OCI-LY7 (cell line): ENCODE measurements around the gene ALG8. TPM values are rescaled to one million over a fixed set of nuclear protein-coding genes. Genes with fewer than 3 reads are reported as not detected.

Experiments used
- BruUV-seq: library from RNA; stranded (reverse); fragments of 400-500 nt; replicated peaks from 2 replicates; lab custom pipeline; 2021; lab: Mats Ljungman, UMichigan
- CTCF ChIA-PET: fragments of 300-600 bp; sonication (Branson Sonifier 250); formaldehyde crosslinking; loops from one replicate; lab custom pipeline; 2022; ENCODE audit warnings: antibody characterized with exemption; ENCODE audit not compliant: unreplicated experiment; lab: Charles Lee
- POLR2A ChIA-PET: fragments of 300-600 bp; sonication (Branson Sonifier 250); formaldehyde crosslinking; loops from one replicate; lab custom pipeline; 2022; ENCODE audit warnings: antibody characterized with exemption; lab: Charles Lee
- DNase-seq: peaks from one replicate; pipeline ENCODE4 v3.0.0-alpha.2; 2015; ENCODE audit warnings: low spot score
- H2AFZ ChIP-seq: fragments of 200-600 bp; sonication (generic), shearing (Covaris generic); 2 replicates; pipeline ENCODE4 v1.6.1; 2014; ENCODE audit warnings: mild to moderate bottlenecking, antibody characterized with exemption, low read length, moderate library complexity
- H3K27ac ChIP-seq: fragments of 200-600 bp; sonication (generic); 2 replicates; pipeline ENCODE4 v1.5.1; 2014; ENCODE audit warnings: mixed run types, low read depth, mild to moderate bottlenecking, moderate library complexity, low read length, inconsistent platforms; ENCODE audit not compliant: poor library complexity, severe bottlenecking
- H3K36me3 ChIP-seq: fragments of 200-600 bp; sonication (generic); 2 replicates; pipeline ENCODE4 v1.6.1; 2014; ENCODE audit warnings: mild to moderate bottlenecking, antibody characterized with exemption, low read length, moderate library complexity, mixed read lengths; ENCODE audit not compliant: insufficient read depth
- H3K4me1 ChIP-seq: fragments of 200-600 bp; sonication (generic); 2 replicates; pipeline ENCODE4 v1.5.1; 2014; ENCODE audit warnings: mild to moderate bottlenecking, low read length; ENCODE audit not compliant: insufficient read depth, poor library complexity, severe bottlenecking
- H3K4me2 ChIP-seq: fragments of 200-600 bp; sonication (generic); 2 replicates; pipeline ENCODE4 v1.6.1; 2014; ENCODE audit warnings: mild to moderate bottlenecking, low read length
- H3K4me3 ChIP-seq: fragments of 200-600 bp; sonication (generic); 2 replicates; pipeline ENCODE4 v1.5.1; 2014; ENCODE audit warnings: mild to moderate bottlenecking, low read depth, low read length; ENCODE audit not compliant: poor library complexity, severe bottlenecking
- H3K79me2 ChIP-seq: fragments of 200-600 bp; sonication (generic); 2 replicates; pipeline ENCODE4 v1.6.1; 2016; ENCODE audit warnings: low read depth, mild to moderate bottlenecking, low read length, moderate library complexity, mixed read lengths; ENCODE audit not compliant: insufficient read depth
- H3K9me2 ChIP-seq: fragments of 200-600 bp; sonication (generic); 2 replicates; pipeline ENCODE4 v1.6.1; 2016; ENCODE audit warnings: mild to moderate bottlenecking, low read length, mixed read lengths; ENCODE audit not compliant: insufficient read depth
- H3K9me3 ChIP-seq: fragments of 200-600 bp; sonication (generic); 2 replicates; pipeline ENCODE4 v1.6.1; 2014; ENCODE audit warnings: mild to moderate bottlenecking, mixed run types, low read length, mixed read lengths
- H4K20me1 ChIP-seq: fragments of 200-600 bp; sonication (generic); 2 replicates; pipeline ENCODE4 v1.6.1; 2014; ENCODE audit warnings: mild to moderate bottlenecking, antibody characterized with exemption, low read length, moderate library complexity, mixed read lengths; ENCODE audit not compliant: insufficient read depth
- CTCF ChIP-seq: fragments of 200-600 bp; sonication (generic); conservative IDR thresholded peaks from 2 replicates; pipeline ENCODE4 v1.5.1; 2014; ENCODE audit warnings: mild to moderate bottlenecking, antibody characterized with exemption, low read length, moderate library complexity, mixed read lengths
- EZH2phosphoT487 ChIP-seq: fragments of 200-600 bp; sonication (generic); IDR thresholded peaks from 2 replicates; pipeline ENCODE4 v1.6.1; 2018; ENCODE audit warnings: low read depth, borderline replicate concordance, mild to moderate bottlenecking, mixed run types, antibody characterized with exemption, low read length, moderate library complexity, mixed read lengths
- intact Hi-C: fragments of 100-400 bp; cut with micrococcal nuclease; formaldehyde crosslinking; loops from one replicate; pipeline ENCODE4 v1.10.0; 2022; ENCODE audit not compliant: unreplicated experiment
- total RNA-seq, 2 experiments: library from RNA; depleted of rRNA in 1 of 2; stranded (reverse); fragments of >200 nt in 1 of 2; shearing (Covaris generic) in 1 of 2; gene quantifications; 2 replicates each; pipeline ENCODE4 v1.2.3, GENCODE V29; 2014 to 2022

ALG8 gene
- total RNA-seq, 2 experiments from 2014 or later: 42.5 to 66.1 TPM

- POLR2A ChIA-PET: interaction anchor here (0.7 kb wide), 1 partner anchor 304 kb away, joined by 3 read pairs; no protein-coding TSS in a partner anchor
- H3K4me1 ChIP-seq: no peaks in the 10 kb centered on the region
Observed at GRCh38 chr11:78066471-78066870, 73.0 kb downstream of the ALG8 start.

GRCh38 chr11:78065203-78065602 lies 74.2 kb downstream of the ALG8 start:
- no peak overlapping the region for H3K4me3 ChIP-seq
- BruUV-seq: no TSS peak
- no peak overlapping the region for H2AFZ ChIP-seq
- no peak for DNase-seq
- no peak overlapping the region for H3K27ac ChIP-seq
- H3K9me2 ChIP-seq: no peaks in the 10 kb centered on the region
- TF ChIP-seq EZH2phosphoT487: no peak
- TF ChIP-seq CTCF: no peak
- H3K4me1 ChIP-seq: no peaks in the 10 kb centered on the region
- no peaks in the 10 kb centered on the region for H4K20me1 ChIP-seq
- H3K79me2 ChIP-seq: no peaks in the 10 kb centered on the region
- no peak overlapping the region for H3K4me2 ChIP-seq
- intact Hi-C loops: no loop called here
- H3K9me3 ChIP-seq: no peaks in the 10 kb centered on the region
- CTCF ChIA-PET: no interaction called here
- peaks cover 17% of the 10 kb centered on the region for H3K36me3 ChIP-seq
- POLR2A ChIA-PET: no interaction called here

More at GRCh38 chr11:78066471-78066870, 73.0 kb downstream of the ALG8 start:
- Histone ChIP-seq H3K4me3 (no peak overlapping the region), H3K79me2 (no peaks in the 10 kb centered on the region), H2AFZ (no peak overlapping the region), H3K27ac (no peak overlapping the region), H3K9me3 (no peaks in the 10 kb centered on the region), H3K4me2 (no peak overlapping the region), H4K20me1 (no peaks in the 10 kb centered on the region), H3K9me2 (no peaks in the 10 kb centered on the region), H3K36me3 (peaks cover 19% of the 10 kb centered on the region)
- BruUV-seq: no TSS peak
- no peak for DNase-seq
- intact Hi-C loops: no loop called here
- TF ChIP-seq EZH2phosphoT487 (no peak), CTCF (no peak)
- CTCF ChIA-PET: interaction anchor here (0.6 kb wide), 1 partner anchor 948 kb away, joined by 3 read pairs; no protein-coding TSS in a partner anchor

GRCh38 chr11:78063440-78064181 lies 75.8 kb downstream of the ALG8 start, which contains the start of gene THRSP:
Gene THRSP, plus strand, starts transcription at chr11:78063861. Its CDS starts 21 bp downstream, at chr11:78063882.
- TF ChIP-seq CTCF (no peak), EZH2phosphoT487 (no peak)
- Histone ChIP-seq H3K79me2 (no peaks in the 10 kb centered on the region), H2AFZ (no peak within 1 kb of the TSS), H3K4me1 (no peaks in the 10 kb centered on the region), H3K36me3 (peaks cover 8% of the 10 kb centered on the region; the same call in 1 of the 2 replicates), H3K9me2 (no peaks in the 10 kb centered on the region), H3K9me3 (no peaks in the 10 kb centered on the region), H3K4me2 (no peak within 1 kb of the TSS), H3K4me3 (no peak within 1 kb of the TSS), H4K20me1 (no peaks in the 10 kb centered on the region), H3K27ac (no peak within 1 kb of the TSS)
- CTCF ChIA-PET: no interaction called here
- POLR2A ChIA-PET: no interaction called here
- no peak for DNase-seq
- BruUV-seq: no TSS peak
- intact Hi-C loops: no loop called here
